ENCODE data around the gene LRRC28.

Gene LRRC28

DNA sequence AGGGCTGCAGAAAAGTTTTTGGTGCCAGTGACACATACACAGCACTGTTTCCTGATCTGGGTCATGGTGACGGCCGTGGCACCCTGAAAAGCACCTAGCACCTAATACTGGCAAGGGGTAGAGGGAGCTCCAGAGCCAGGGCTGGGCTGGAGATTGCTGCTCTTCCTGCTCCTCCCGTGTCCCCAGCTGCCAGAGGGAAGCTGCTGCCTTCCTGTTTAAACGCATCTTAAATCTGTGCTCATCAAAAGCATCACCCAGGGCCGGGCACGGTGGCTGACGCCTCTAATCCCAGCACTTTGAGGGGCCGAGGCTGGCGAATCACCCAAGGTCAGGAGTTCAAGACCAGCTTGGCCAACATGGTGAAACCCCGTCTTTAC is 157.8 kb downstream of the LRRC28 start:
- H3K4me3 ChIP-seq (ENCODE audit: low read depth, low read length): no peak overlapping the region
- no peak for DNase-seq (ENCODE audit: low read depth)

DNA sequence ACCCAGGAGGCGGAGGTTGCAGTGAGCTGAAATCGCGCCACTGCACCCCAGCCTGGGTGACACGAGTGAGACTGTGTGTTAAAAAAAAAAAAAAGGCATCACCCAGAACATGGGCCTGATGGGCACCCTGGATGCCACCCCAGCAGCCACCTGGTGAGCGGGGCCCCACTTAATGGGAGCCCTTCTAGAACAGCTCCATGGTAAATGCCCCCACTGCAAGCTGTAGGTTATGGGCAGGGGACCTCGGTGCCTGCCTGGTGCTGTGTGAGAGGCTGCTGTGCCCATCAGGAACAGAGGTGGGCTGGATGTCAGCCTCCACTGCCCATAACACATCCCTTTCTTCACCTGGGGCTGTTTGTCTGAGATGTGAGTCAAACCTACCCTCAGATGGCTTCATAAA is 158.3 kb downstream of the LRRC28 start:
- DNase-seq (ENCODE audit: low read depth): no peak
- no peak overlapping the region for H3K4me3 ChIP-seq (ENCODE audit: low read depth, low read length)

GRCh38 chr15:99410477-99410876 is 159.2 kb downstream of the LRRC28 start:
- H3K4me3 ChIP-seq (ENCODE audit: low read depth, low read length): no peak overlapping the region
- no peak for DNase-seq (ENCODE audit: low read depth)

- H3K4me3 ChIP-seq (ENCODE audit: low read depth, low read length): no peak overlapping the region
Measured at GRCh38 chr15:99411234-99411633, 160.0 kb downstream of the LRRC28 start.

GRCh38 chr15:99412082-99412481 is 160.8 kb downstream of the LRRC28 start:
- DNase-seq (ENCODE audit: low read depth): no peak
- H3K4me3 ChIP-seq (ENCODE audit: low read depth, low read length): no peak overlapping the region

More at GRCh38 chr15:99411234-99411633, 160.0 kb downstream of the LRRC28 start:
- no peak for DNase-seq (ENCODE audit: low read depth)

GRCh38 chr15:99412626-99413025 is 161.3 kb downstream of the LRRC28 start:
- no peak overlapping the region for H3K4me3 ChIP-seq (ENCODE audit: low read depth, low read length)
- DNase-seq (ENCODE audit: low read depth): no peak

- no peak for DNase-seq (ENCODE audit: low read depth)
- H3K4me3 ChIP-seq (ENCODE audit: low read depth, low read length): no peak overlapping the region
Measured at GRCh38 chr15:99413955-99414754, 162.9 kb downstream of the LRRC28 start.

GRCh38 chr15:99414755-99415731 is 163.8 kb downstream of the LRRC28 start:
- DNase-seq (ENCODE audit: low read depth): no peak
- no peak overlapping the region for H3K4me3 ChIP-seq (ENCODE audit: low read depth, low read length)

DNA sequence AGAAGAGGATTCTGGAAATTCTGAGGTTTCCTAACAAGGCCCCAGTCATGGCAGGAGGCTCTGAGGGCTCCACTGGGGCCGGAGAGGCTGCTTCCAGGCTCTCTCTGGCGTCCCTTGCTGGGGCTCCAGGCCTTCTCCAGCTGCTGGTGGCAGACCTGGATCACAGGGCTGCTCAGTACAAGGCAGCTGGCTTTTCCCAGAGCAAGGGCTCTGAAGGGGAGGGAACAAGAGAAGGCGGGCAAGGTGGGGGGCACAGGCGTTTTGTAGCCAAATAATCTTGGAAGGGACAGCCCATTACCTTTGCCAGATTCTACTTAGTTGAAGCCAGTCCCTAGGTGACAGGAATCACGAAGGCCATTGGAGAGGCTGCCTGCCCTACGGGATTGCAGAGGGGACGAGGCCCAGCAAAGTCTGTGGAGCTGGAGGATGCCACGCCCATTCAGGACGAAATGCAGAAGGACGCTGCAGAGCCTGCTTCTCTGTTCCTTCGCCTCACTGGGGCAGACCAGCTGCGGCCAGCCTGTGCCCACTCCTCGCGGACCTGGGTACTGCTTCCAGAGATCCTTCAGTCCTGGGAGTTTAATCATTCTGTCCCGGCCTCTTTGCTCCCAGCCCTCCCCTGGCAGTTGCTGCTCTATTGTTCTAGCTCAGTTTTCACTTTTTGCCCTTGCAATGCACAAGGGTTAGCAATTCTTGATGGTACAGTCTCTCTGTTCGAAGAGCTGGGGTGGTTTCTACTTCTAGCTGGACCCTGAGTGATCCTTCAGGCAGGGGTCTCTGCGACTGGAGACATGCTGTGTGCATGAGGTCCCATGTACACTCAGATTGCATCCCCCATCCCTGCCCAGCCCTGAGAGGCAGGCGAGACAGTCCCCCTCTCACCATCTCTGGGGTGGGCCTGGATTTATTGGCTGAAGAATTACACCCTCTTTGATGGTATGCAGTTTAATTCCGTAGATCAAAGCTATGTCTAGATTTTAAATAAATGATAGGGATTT is 165.2 kb downstream of the LRRC28 start:
- no peak for DNase-seq (ENCODE audit: low read depth)
- H3K4me3 ChIP-seq (ENCODE audit: low read depth, low read length): no peak overlapping the region

- no peak for DNase-seq (ENCODE audit: low read depth)
- no peak overlapping the region for H3K4me3 ChIP-seq (ENCODE audit: low read depth, low read length)
Measured at GRCh38 chr15:99421172-99421656, 169.9 kb downstream of the LRRC28 start.

DNA sequence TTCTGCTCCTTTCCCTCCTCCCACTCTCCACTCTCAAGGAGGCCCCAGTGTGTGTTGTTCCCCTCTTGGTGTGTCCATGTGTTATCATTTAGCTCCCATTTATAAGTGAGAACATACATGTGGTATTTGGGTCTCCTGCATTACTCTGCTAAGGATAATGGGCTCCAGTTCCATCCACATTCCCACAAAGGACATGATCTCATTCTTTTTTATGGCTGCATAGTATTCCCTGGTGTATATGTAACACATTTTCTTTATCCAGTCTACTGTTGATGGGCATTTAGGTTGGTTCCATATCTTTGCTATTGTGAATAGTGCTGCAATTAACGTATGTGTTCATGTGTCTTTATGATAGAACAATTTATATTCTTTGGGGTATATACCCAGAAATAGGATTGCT is 170.5 kb downstream of the LRRC28 start:
- no peak overlapping the region for H3K4me3 ChIP-seq (ENCODE audit: low read depth, low read length)
- DNase-seq (ENCODE audit: low read depth): no peak

GRCh38 chr15:99423186-99424130 is 172.2 kb downstream of the LRRC28 start:
- DNase-seq (ENCODE audit: low read depth): no peak
- no peak overlapping the region for H3K4me3 ChIP-seq (ENCODE audit: low read depth, low read length)

GRCh38 chr15:99424131-99424571 is 172.9 kb downstream of the LRRC28 start:
- no peak overlapping the region for H3K4me3 ChIP-seq (ENCODE audit: low read depth, low read length)
- no peak for DNase-seq (ENCODE audit: low read depth)

GRCh38 chr15:99424978-99425656 is 173.8 kb downstream of the LRRC28 start:
- H3K4me3 ChIP-seq (ENCODE audit: low read depth, low read length): no peak overlapping the region
- DNase-seq (ENCODE audit: low read depth): peak; percentile 50

GRCh38 chr15:99425657-99426301 is 174.5 kb downstream of the LRRC28 start:
- H3K4me3 ChIP-seq (ENCODE audit: low read depth, low read length): no peak overlapping the region
- no peak for DNase-seq (ENCODE audit: low read depth)

DNA sequence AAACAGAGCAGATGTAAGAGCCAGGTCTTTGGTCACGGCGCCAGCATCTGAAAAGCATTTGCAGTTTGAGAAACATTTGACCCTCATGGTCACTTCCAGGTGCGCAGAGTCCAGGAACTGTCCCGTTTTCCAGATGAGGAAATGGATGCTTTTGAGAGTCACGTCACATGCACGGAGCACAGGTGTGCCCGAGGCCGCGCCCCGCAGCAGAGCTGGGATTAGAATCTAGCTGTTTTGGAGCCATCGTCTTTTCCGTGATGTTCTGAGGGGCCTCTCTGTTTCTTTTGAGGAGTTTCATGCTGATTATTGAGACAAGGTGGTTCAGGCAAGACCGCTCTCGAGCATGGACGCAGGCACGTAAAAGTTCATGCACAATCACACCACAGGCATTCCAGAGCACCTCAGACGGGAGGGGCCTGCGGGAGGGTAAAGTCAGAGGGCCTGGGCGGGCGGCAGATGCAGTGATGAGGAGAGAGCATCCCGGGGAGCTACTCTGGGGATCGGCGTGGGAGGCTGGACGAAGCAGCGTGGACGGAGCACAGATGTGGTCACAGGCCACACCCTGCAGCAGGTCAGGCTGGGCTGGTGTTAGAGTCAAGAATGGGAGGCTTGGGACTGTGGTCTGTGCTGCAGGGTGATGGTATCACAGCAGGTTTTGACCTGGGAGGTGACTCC is 175.3 kb downstream of the LRRC28 start:
- H3K4me3 ChIP-seq (ENCODE audit: low read depth, low read length): no peak overlapping the region
- no peak for DNase-seq (ENCODE audit: low read depth)
